DND-41 (cell line): ENCODE results near the gene CIDEA.

Experiments used
- ATAC-seq: fragments of 200-7000 bp; cut with Tn5 transposase; 3 replicates; pipeline ENCODE4 v1.9.1; 2021; ENCODE audit warnings: low read depth; ENCODE audit not compliant: insufficient read depth
- DNase-seq: peaks from one replicate; pipeline ENCODE4 v3.0.0-alpha.2; 2020
- H2AFZ ChIP-seq: 2 replicates; pipeline ENCODE4 v1.6.0; 2012; ENCODE audit warnings: low read depth, low read length
- H3K27ac ChIP-seq: 2 replicates; pipeline ENCODE4 v1.5.1; 2012; ENCODE audit warnings: low read length, inconsistent platforms
- H3K27me3 ChIP-seq: fragments of 200-600 bp; sonication (generic); 2 replicates; pipeline ENCODE4 v1.6.0; 2012; ENCODE audit warnings: low read length, mild to moderate bottlenecking, inconsistent platforms; ENCODE audit not compliant: insufficient read depth, poor library complexity
- H3K36me3 ChIP-seq: 2 replicates; pipeline ENCODE4 v1.5.1; 2012; ENCODE audit warnings: low read length, inconsistent platforms; ENCODE audit not compliant: insufficient read depth
- H3K4me1 ChIP-seq: 2 replicates; pipeline ENCODE4 v1.5.1; 2012; ENCODE audit warnings: mild to moderate bottlenecking, low read length; ENCODE audit not compliant: insufficient read depth
- H3K4me2 ChIP-seq: 2 replicates; pipeline ENCODE4 v1.6.0; 2012; ENCODE audit warnings: mild to moderate bottlenecking, moderate library complexity, low read length, inconsistent platforms; ENCODE audit not compliant: insufficient read depth
- H3K4me3 ChIP-seq, 2 experiments: fragments of 200-600 bp in 1 of 2; shearing (Covaris generic) in 1 of 2; 2 replicates each; pipeline ENCODE4 v1.5.1; 2012 to 2016; ENCODE audit warnings: inconsistent platforms in 2 of 2, low read length in 2 of 2, mild to moderate bottlenecking in 2 of 2, low read depth in 1 of 2, moderate library complexity in 1 of 2
- H3K79me2 ChIP-seq: 2 replicates; pipeline ENCODE4 v1.6.0; 2012; ENCODE audit warnings: low read length, inconsistent platforms; ENCODE audit not compliant: insufficient read depth
- H3K9ac ChIP-seq: 2 replicates; pipeline ENCODE4 v1.6.0; 2012; ENCODE audit warnings: low read depth, mild to moderate bottlenecking, inconsistent platforms, low read length, moderate library complexity
- H3K9me3 ChIP-seq: 2 replicates; pipeline ENCODE4 v1.5.1; 2012; ENCODE audit warnings: low read length, moderate library complexity, mild to moderate bottlenecking, inconsistent platforms; ENCODE audit not compliant: insufficient read depth, severe bottlenecking
- H4K20me1 ChIP-seq: 2 replicates; pipeline ENCODE4 v1.6.0; 2012; ENCODE audit warnings: low read length; ENCODE audit not compliant: insufficient read depth
- CTCF ChIP-seq: IDR thresholded peaks from 2 replicates; pipeline ENCODE4 v1.5.1; 2012; ENCODE audit warnings: borderline replicate concordance, low read length, moderate library complexity, mild to moderate bottlenecking; ENCODE audit not compliant: poor library complexity, severe bottlenecking; ENCODE audit errors: extremely low read depth
- EZH2 ChIP-seq: IDR thresholded peaks from 3 replicates; pipeline ENCODE4 v1.6.1; 2012; ENCODE audit warnings: borderline replicate concordance, low read depth, mild to moderate bottlenecking, moderate library complexity, low read length, inconsistent platforms; ENCODE audit not compliant: severe bottlenecking

CIDEA gene

GRCh38 chr18:12283666-12284065, 29.5 kb downstream of the CIDEA start:
- ATAC-seq: no peak
- H3K27ac ChIP-seq: no peak overlapping the region
- DNase-seq: no peak
- H3K4me2 ChIP-seq: no peak overlapping the region
- H4K20me1 ChIP-seq: no peaks in the 10 kb centered on the region
- no peak overlapping the region for H2AFZ ChIP-seq
- H3K4me3 ChIP-seq: no peak overlapping the region
- H3K4me1 ChIP-seq: no peaks in the 10 kb centered on the region
- no peaks in the 10 kb centered on the region for H3K9me3 ChIP-seq
- H3K79me2 ChIP-seq: no peaks in the 10 kb centered on the region
- H3K9ac ChIP-seq: no peak overlapping the region
- H3K36me3 ChIP-seq: no peaks in the 10 kb centered on the region
- no peaks in the 10 kb centered on the region for H3K27me3 ChIP-seq
- no peak for TF ChIP-seq CTCF
- TF ChIP-seq EZH2: no peak

GRCh38 chr18:12287131-12287681, 33.0 kb downstream of the CIDEA start:
- no peak for DNase-seq
- no peaks in the 10 kb centered on the region for H4K20me1 ChIP-seq
- H3K4me3 ChIP-seq: no peak overlapping the region
- no peak overlapping the region for H2AFZ ChIP-seq
- ATAC-seq: no peak
- no peaks in the 10 kb centered on the region for H3K27me3 ChIP-seq
- no peak for TF ChIP-seq EZH2
- TF ChIP-seq CTCF: no peak
- H3K9me3 ChIP-seq: no peaks in the 10 kb centered on the region
- H3K4me2 ChIP-seq: no peak overlapping the region
- H3K36me3 ChIP-seq: no peaks in the 10 kb centered on the region
- H3K4me1 ChIP-seq: no peaks in the 10 kb centered on the region
- no peak overlapping the region for H3K9ac ChIP-seq
- H3K79me2 ChIP-seq: no peaks in the 10 kb centered on the region
- H3K27ac ChIP-seq: no peak overlapping the region

DNA sequence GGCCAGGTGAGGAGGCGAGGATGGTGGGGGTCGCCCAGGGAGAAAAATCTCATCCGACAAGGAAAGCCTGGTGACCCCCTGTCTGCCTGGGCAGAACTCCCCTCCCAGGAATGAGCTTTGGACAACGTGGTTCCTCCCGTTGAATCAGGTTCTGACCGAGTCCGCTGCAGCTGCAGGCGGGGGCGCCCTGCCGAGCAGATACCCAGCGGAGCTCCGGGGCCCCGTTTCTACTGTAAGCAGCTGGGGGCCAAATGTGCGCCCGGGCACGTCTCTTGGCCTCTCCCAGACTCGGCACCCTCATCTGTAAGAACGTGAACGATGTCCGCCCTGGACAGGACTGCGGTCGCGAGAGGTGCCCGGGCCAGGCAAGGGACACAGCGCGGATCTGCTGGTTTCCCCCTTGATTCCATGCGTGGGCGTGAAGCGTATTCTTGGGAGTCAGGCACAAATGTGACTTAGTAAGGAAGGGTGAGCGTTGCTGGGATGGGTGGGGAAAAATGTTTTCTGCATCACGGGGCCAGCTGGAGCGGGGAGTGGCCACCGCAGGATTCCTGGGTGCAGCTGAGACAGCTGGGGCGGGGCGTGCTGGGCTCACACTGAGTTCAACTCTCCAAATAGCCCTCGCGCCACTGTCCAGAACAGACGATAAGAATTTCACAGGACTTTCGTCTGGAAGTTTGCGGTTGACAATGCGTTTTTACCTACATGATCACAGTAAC, 33.7 kb downstream of the CIDEA start:
- Histone ChIP-seq H3K36me3 (no peaks in the 10 kb centered on the region), H3K4me1 (no peaks in the 10 kb centered on the region), H4K20me1 (no peaks in the 10 kb centered on the region), H3K9ac (no peak overlapping the region), H3K79me2 (no peaks in the 10 kb centered on the region), H2AFZ (no peak overlapping the region), H3K27ac (no peak overlapping the region), H3K9me3 (no peaks in the 10 kb centered on the region), H3K4me2 (no peak overlapping the region), H3K27me3 (no peaks in the 10 kb centered on the region), H3K4me3 (no peak overlapping the region)
- ATAC-seq (no peak), DNase-seq (no peak)
- TF ChIP-seq CTCF: no peak
- no peak for TF ChIP-seq EZH2
